Spleen (tissue), 7 donors: ENCODE data around the gene ZNF860.

ENCODE experiments used
- POLR2A ChIP-seq, 3 donors: fragments of 450-650 bp; IDR thresholded peaks; one replicate each; pipeline ENCODE4 v1.5.1; 2017; ENCODE audit warnings: antibody characterized with exemption in 3 of 3, mild to moderate bottlenecking in 1 of 3
- POLR2AphosphoS5 ChIP-seq, 3 donors: sonication (generic); formaldehyde crosslinking; IDR thresholded peaks; one replicate each; pipeline ENCODE4 v1.5.1; 2017; ENCODE audit warnings: antibody characterized with exemption in 3 of 3
- TF ChIP-seq, protein P1 (sequence below), 11 experiments: fragments of 200-600 bp in 7 of 11; fragments of 450-650 bp in 4 of 11; sonication (generic) in 4 of 11; IDR thresholded peaks in 8 of 11; conservative IDR thresholded peaks in 3 of 11; 1 replicate in 7 of 11; 2 replicates in 4 of 11; pipeline versions ENCODE4 v1.4.0 to v1.8.0; 2016 to 2021; ENCODE audit warnings: antibody characterized with exemption in 11 of 11, inconsistent platforms in 4 of 11, mild to moderate bottlenecking in 1 of 11
- donor health status: DM: no; HTN: no; CAD: no; lungs with moderate emphysema.
- donor health status: DM: no; HTN: no; CAD: no.
- donor health status: DM: no; HTN: no; CAD: no.

DNA sequence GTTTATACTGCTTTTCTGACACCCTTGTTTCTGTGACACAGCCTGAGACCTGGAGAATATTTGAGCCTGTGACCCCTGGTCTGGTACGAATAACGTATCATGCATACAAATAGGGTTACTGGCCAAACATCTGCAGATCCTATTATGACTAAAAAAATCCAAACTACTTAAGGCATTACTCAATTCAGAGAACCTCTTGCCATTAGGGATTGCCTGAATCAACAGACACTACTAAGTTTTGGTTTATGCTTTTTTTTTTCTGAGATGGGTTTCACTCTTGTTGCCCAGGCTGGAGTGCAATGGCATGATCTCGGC, 35.9 kb upstream of the ZNF860 start:
- no peak for TF ChIP-seq POLR2A (IDR thresholded peaks at IDR 0.05)
- TF ChIP-seq, protein P1, sequence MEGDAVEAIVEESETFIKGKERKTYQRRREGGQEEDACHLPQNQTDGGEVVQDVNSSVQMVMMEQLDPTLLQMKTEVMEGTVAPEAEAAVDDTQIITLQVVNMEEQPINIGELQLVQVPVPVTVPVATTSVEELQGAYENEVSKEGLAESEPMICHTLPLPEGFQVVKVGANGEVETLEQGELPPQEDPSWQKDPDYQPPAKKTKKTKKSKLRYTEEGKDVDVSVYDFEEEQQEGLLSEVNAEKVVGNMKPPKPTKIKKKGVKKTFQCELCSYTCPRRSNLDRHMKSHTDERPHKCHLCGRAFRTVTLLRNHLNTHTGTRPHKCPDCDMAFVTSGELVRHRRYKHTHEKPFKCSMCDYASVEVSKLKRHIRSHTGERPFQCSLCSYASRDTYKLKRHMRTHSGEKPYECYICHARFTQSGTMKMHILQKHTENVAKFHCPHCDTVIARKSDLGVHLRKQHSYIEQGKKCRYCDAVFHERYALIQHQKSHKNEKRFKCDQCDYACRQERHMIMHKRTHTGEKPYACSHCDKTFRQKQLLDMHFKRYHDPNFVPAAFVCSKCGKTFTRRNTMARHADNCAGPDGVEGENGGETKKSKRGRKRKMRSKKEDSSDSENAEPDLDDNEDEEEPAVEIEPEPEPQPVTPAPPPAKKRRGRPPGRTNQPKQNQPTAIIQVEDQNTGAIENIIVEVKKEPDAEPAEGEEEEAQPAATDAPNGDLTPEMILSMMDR (IDR thresholded peaks at IDR 0.05 in 8 of 11, conservative IDR thresholded peaks at IDR 0.05 in 3 of 11): no peak
- TF ChIP-seq POLR2AphosphoS5 (IDR thresholded peaks at IDR 0.05): no peak
